ENCODE measurements around the gene TRDN. TPM values are rescaled to one million over a fixed set of nuclear protein-coding genes. Genes with fewer than 3 reads are reported as not detected.

TRDN gene
- total RNA-seq, 1 donor from 2014 or later, result not detected

- H3K27ac Mint-ChIP-seq (ENCODE audit: unreplicated experiment), result no peak overlapping the region
- TF ChIP-seq CTCF (conservative IDR thresholded peaks at IDR 0.05), result no peak
- no peaks in the 10 kb centered on the region for H3K27me3 Mint-ChIP-seq (ENCODE audit: low read depth)
- no peaks in the 10 kb centered on the region for H3K9me3 Mint-ChIP-seq
- H3K36me3 Mint-ChIP-seq (ENCODE audit: low read depth), result no peaks in the 10 kb centered on the region
- peaks cover 11% of the 10 kb centered on the region for H3K4me1 Mint-ChIP-seq
- no peak for DNase-seq (ENCODE audit: low read depth, low spot score)
- H3K4me3 Mint-ChIP-seq, result no peak overlapping the region
These were observed 468.3 kb downstream of the TRDN start for GRCh38 chr6:123168466-123168865.

Other genes starting within 250 kb of the TRDN start
- 0.36 and 1.1 TPM in 2 replicates for gene NKAIN2, start 166.9 kb upstream of the TRDN start, total RNA-seq

All from neural crest cell (in vitro differentiated cells).